ENCODE results near the gene GABRA4. TPM values are rescaled to one million over a fixed set of nuclear protein-coding genes. Genes with fewer than 3 reads are reported as not detected.

GABRA4 gene
- polyA plus RNA-seq, 1 experiment, result 3.1 TPM

GRCh38 chr4:46974891-46975543, 18.4 kb downstream of the GABRA4 start:
- no peak overlapping the region for H3K27ac ChIP-seq (ENCODE audit: low read depth, low read length)
- ChIA-PET POLR2A (no interaction called here), CTCF (interaction anchor here (0.9 to 1.0 kb wide), 2 partner anchors 130 to 131 kb away, joined by 3 read pairs; no protein-coding TSS in a partner anchor)
- H3K27me3 ChIP-seq (ENCODE audit: control insufficient read depth, insufficient read depth, low read length), result no peaks in the 10 kb centered on the region
- no peaks in the 10 kb centered on the region for H3K9me3 ChIP-seq (ENCODE audit: control insufficient read depth, insufficient read depth, low read length)
- TF ChIP-seq, protein P1, sequence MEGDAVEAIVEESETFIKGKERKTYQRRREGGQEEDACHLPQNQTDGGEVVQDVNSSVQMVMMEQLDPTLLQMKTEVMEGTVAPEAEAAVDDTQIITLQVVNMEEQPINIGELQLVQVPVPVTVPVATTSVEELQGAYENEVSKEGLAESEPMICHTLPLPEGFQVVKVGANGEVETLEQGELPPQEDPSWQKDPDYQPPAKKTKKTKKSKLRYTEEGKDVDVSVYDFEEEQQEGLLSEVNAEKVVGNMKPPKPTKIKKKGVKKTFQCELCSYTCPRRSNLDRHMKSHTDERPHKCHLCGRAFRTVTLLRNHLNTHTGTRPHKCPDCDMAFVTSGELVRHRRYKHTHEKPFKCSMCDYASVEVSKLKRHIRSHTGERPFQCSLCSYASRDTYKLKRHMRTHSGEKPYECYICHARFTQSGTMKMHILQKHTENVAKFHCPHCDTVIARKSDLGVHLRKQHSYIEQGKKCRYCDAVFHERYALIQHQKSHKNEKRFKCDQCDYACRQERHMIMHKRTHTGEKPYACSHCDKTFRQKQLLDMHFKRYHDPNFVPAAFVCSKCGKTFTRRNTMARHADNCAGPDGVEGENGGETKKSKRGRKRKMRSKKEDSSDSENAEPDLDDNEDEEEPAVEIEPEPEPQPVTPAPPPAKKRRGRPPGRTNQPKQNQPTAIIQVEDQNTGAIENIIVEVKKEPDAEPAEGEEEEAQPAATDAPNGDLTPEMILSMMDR (IDR thresholded peaks at IDR 0.05; ENCODE audit: low read depth, low read length), result no peak
- H3K4me3 ChIP-seq (ENCODE audit: low read depth, low read length), result no peak overlapping the region
- no peak for DNase-seq (ENCODE audit: low read depth, low spot score)

- Histone ChIP-seq H3K9me3 (ENCODE audit: control insufficient read depth, insufficient read depth, low read length) (no peaks in the 10 kb centered on the region), H3K27ac (ENCODE audit: low read depth, low read length) (no peak overlapping the region), H3K4me3 (ENCODE audit: low read depth, low read length) (no peak overlapping the region), H3K27me3 (ENCODE audit: control insufficient read depth, insufficient read depth, low read length) (no peaks in the 10 kb centered on the region)
- DNase-seq (ENCODE audit: low read depth, low spot score), result no peak
- ChIA-PET POLR2A (interaction anchor here (0.6 kb wide), 1 partner anchor 332 kb away, joined by 3 read pairs; no protein-coding TSS in a partner anchor), CTCF (no interaction called here)
- TF ChIP-seq, protein P1 (IDR thresholded peaks at IDR 0.05; ENCODE audit: low read depth, low read length), result no peak
Measured at GRCh38 chr4:46968847-46969246, 24.5 kb downstream of the GABRA4 start.

DNA sequence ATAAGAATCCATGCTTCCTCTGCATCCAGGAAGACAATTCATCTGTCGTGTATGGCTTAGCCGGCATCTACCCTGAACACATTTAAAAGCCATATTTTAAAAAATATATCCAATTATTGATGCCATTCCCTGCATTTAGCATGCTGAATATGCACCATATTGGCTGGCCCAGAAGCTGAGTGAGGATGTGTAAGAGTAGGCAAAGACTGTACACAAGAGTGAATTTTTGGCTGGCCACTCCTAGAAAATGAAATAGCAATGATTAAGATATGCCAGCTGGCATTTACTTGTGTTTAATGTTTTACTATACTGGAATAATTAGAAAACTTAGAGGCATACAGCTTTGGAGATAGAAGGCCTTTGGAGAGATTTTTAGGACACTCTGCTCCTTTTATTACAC, 25.8 kb downstream of the GABRA4 start:
- Histone ChIP-seq H3K4me3 (ENCODE audit: low read depth, low read length) (no peak overlapping the region), H3K9me3 (ENCODE audit: control insufficient read depth, insufficient read depth, low read length) (no peaks in the 10 kb centered on the region), H3K27me3 (ENCODE audit: control insufficient read depth, insufficient read depth, low read length) (no peaks in the 10 kb centered on the region), H3K27ac (ENCODE audit: low read depth, low read length) (no peak overlapping the region)
- TF ChIP-seq, protein P1 (IDR thresholded peaks at IDR 0.05; ENCODE audit: low read depth, low read length), result no peak
- no peak for DNase-seq (ENCODE audit: low read depth, low spot score)
- POLR2A ChIA-PET, result no interaction called here
- CTCF ChIA-PET, result no interaction called here

DNA sequence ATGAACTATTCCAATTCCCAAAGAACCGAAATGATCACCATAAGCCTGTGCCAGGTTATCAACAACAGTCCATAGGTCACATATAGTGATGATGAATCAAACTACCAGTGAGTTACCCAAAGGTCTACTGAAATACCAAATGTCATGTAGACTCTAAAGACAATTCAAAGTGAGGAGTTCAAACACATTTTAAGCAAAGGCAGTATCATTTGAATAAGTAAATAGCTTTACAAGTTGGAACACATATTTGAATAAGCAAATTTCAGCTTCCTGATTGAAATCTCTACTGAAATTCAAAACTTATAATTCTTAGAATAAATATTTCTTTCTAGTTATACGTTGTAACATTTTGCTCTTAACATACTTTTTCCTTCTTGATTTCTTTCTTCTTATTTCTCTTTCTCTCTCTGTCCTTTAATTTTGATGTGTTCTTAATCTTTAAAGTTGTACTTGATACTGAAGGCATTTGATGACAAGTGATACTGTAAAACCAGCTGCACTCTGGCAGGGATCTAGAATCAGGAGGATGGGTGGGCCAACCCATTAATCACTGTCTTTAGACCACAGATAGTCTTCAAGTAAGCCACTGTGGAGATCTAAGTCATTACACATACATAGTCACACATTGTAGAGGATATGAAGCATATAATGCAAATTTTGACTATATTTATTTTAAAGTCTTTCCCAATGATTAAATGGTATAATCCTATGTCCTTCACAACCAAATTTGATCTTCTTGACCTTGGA, 34.5 kb downstream of the GABRA4 start:
- Histone ChIP-seq H3K9me3 (ENCODE audit: control insufficient read depth, insufficient read depth, low read length) (no peaks in the 10 kb centered on the region), H3K27me3 (ENCODE audit: control insufficient read depth, insufficient read depth, low read length) (no peaks in the 10 kb centered on the region), H3K4me3 (ENCODE audit: low read depth, low read length) (no peak overlapping the region), H3K27ac (ENCODE audit: low read depth, low read length) (no peak overlapping the region)
- no peak for DNase-seq (ENCODE audit: low read depth, low spot score)
- TF ChIP-seq, protein P1 (IDR thresholded peaks at IDR 0.05; ENCODE audit: low read depth, low read length), result no peak
- ChIA-PET CTCF (no interaction called here), POLR2A (no interaction called here)

GRCh38 chr4:46956451-46956850, 36.9 kb downstream of the GABRA4 start:
- POLR2A ChIA-PET, result interaction anchor here (0.8 kb wide), 1 partner anchor 26 kb away, joined by 3 read pairs; no protein-coding TSS in a partner anchor
- TF ChIP-seq, protein P1 (IDR thresholded peaks at IDR 0.05; ENCODE audit: low read depth, low read length), result no peak
- Histone ChIP-seq H3K4me3 (ENCODE audit: low read depth, low read length) (no peak overlapping the region; the same call in 1 of the 2 replicates), H3K27me3 (ENCODE audit: control insufficient read depth, insufficient read depth, low read length) (no peaks in the 10 kb centered on the region), H3K27ac (ENCODE audit: low read depth, low read length) (no peak overlapping the region), H3K9me3 (ENCODE audit: control insufficient read depth, insufficient read depth, low read length) (no peaks in the 10 kb centered on the region)
- CTCF ChIA-PET, result interaction anchor here (1.4 kb wide), 1 partner anchor 77 kb away, joined by 3 read pairs; no protein-coding TSS in a partner anchor
- DNase-seq (ENCODE audit: low read depth, low spot score), result peak; percentile 42

Measured in AG04450 (cell line).